BJ (cell line): ENCODE measurements around the gene INHBA. TPM values are rescaled to one million over a fixed set of nuclear protein-coding genes. Genes with fewer than 3 reads are reported as not detected.

ENCODE experiments used
- CTCF ChIA-PET: fragments of 350-600 bp; formaldehyde crosslinking; extraction: SDS; loops from one replicate; lab custom pipeline; 2021; ENCODE audit warnings: antibody characterized with exemption, inconsistent platforms; lab: Yijun Ruan, JAX
- POLR2A ChIA-PET: fragments of 300-600 bp; sonication (Branson Sonifier 250); formaldehyde crosslinking; extraction: SDS; loops from one replicate; lab custom pipeline; 2021; ENCODE audit warnings: antibody characterized with exemption; lab: Charles Lee
- DNase-seq: peaks from one replicate; pipeline ENCODE4 v3.0.0-alpha.2; 2011; ENCODE audit warnings: low read depth
- H3K27me3 ChIP-seq: 2 replicates; pipeline ENCODE4 v1.6.0; 2011; ENCODE audit warnings: low read length; ENCODE audit not compliant: control insufficient read depth, insufficient read depth
- H3K36me3 ChIP-seq: 2 replicates; pipeline ENCODE4 v1.5.1; 2011; ENCODE audit warnings: low read length; ENCODE audit not compliant: control insufficient read depth, insufficient read depth
- H3K4me3 ChIP-seq: 2 replicates; pipeline ENCODE4 v1.5.1; 2011; ENCODE audit warnings: low read depth, mild to moderate bottlenecking, control low read depth, low read length
- CTCF ChIP-seq: IDR thresholded peaks from 2 replicates; pipeline ENCODE4 v1.5.1; 2011; ENCODE audit warnings: low read depth, mild to moderate bottlenecking, control low read depth, inconsistent platforms, low read length, moderate library complexity; ENCODE audit not compliant: insufficient read depth
- polyA plus RNA-seq: library from polyadenylated mRNA; depleted of rRNA; stranded (reverse); fragments of >200 nt; gene quantifications from 2 replicates; pipeline ENCODE4 v1.2.3, GENCODE V29; 2011

INHBA gene
- polyA plus RNA-seq, 1 experiment: 33.4 TPM

DNA sequence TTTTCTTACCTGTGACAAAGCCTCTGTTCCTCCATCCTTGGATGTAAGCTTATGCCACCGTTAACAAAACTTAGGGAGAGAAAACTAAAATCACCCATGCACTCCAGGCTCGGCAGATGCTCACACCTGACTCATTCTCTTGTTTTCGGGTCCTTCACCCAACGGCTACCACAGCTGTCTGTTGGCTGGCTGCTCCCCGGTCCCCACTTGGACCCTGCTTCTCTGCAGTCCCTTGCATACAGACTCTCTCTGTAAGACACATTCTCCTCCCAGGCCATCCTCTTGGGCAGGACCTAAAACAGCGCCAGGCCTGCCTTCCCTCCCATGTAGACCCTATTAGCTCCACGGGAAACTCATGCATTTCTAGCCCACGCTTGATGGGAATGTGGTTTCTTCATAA is 12.1 kb upstream of the INHBA start:
- POLR2A ChIA-PET: no interaction called here
- CTCF ChIA-PET: interaction anchor here (0.9 kb wide), 1 partner anchor 1441 kb away, joined by 3 read pairs; no protein-coding TSS in a partner anchor
- no peak overlapping the region for H3K4me3 ChIP-seq
- no peaks in the 10 kb centered on the region; the same call in 1 of the 2 replicates for H3K27me3 ChIP-seq
- H3K36me3 ChIP-seq: no peaks in the 10 kb centered on the region
- no peak for TF ChIP-seq CTCF
- no peak for DNase-seq

GRCh38 chr7:41711283-41712064 is 8.6 kb upstream of the INHBA start:
- Histone ChIP-seq H3K4me3 (no peak overlapping the region), H3K36me3 (no peaks in the 10 kb centered on the region), H3K27me3 (no peaks in the 10 kb centered on the region)
- CTCF ChIA-PET: interaction anchor here (0.9 to 1.7 kb wide), 4 partner anchors 229 to 709 kb away, joined by 3 read pairs; no protein-coding TSS in a partner anchor
- DNase-seq: no peak
- peak; percentile 39 for TF ChIP-seq CTCF
- POLR2A ChIA-PET: interaction anchor here (0.6 kb wide), 1 partner anchor 264 kb away, joined by 3 read pairs; no protein-coding TSS in a partner anchor

DNA sequence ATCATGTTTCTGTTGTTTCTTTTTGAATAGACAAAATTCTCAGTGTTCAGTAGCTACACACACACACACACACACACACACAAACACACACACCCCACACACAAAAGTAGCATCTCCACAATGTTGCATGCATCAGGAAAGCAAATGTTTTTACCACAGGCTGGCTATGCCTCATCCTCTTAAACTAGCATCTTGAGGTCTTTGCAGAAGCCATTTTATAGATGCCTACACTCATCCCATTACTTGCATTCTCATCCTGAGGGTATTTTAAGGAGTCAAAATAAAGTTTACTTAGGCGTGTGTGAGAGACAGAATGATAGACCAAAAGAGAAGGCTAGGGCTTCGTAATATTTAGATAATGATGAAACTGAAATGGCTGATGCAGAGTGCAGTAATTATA is 7.9 kb upstream of the INHBA start:
- DNase-seq: no peak
- ChIA-PET POLR2A (interaction anchor here (0.6 kb wide), 1 partner anchor 263 kb away, joined by 3 read pairs; no protein-coding TSS in a partner anchor), CTCF (interaction anchor here (0.6 to 1.7 kb wide), 5 partner anchors 230 to 1478 kb away, joined by 3 read pairs; no protein-coding TSS in a partner anchor)
- no peak overlapping the region for H3K4me3 ChIP-seq
- TF ChIP-seq CTCF: no peak
- no peaks in the 10 kb centered on the region for H3K36me3 ChIP-seq
- no peaks in the 10 kb centered on the region for H3K27me3 ChIP-seq

DNA sequence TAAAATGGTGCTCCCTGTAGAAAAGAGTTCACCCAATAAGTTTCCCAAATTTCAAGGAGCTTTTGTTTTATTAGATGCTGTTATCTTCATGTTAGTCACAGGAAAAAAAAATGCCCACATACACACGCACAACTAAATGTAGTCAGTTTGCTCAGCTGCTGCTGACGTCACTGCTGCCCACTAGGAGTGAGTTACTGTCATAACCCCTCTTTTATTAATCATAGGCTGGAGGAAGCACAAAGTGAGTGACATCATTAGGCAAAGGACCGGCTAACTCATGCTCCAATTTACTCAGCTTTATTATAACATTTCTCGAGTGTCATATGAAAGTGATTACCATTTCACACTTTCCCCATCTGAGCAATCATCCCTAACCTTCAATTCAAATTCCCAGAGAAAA is 6.7 kb upstream of the INHBA start:
- ChIA-PET CTCF (interaction anchor here (0.8 to 1.3 kb wide), 3 partner anchors 23 to 1477 kb away, joined by 3 to 4 read pairs (median 3); no protein-coding TSS in a partner anchor), POLR2A (no interaction called here)
- Histone ChIP-seq H3K4me3 (no peak overlapping the region), H3K27me3 (no peaks in the 10 kb centered on the region), H3K36me3 (no peaks in the 10 kb centered on the region)
- no peak for TF ChIP-seq CTCF
- peak; percentile 71 for DNase-seq

DNA sequence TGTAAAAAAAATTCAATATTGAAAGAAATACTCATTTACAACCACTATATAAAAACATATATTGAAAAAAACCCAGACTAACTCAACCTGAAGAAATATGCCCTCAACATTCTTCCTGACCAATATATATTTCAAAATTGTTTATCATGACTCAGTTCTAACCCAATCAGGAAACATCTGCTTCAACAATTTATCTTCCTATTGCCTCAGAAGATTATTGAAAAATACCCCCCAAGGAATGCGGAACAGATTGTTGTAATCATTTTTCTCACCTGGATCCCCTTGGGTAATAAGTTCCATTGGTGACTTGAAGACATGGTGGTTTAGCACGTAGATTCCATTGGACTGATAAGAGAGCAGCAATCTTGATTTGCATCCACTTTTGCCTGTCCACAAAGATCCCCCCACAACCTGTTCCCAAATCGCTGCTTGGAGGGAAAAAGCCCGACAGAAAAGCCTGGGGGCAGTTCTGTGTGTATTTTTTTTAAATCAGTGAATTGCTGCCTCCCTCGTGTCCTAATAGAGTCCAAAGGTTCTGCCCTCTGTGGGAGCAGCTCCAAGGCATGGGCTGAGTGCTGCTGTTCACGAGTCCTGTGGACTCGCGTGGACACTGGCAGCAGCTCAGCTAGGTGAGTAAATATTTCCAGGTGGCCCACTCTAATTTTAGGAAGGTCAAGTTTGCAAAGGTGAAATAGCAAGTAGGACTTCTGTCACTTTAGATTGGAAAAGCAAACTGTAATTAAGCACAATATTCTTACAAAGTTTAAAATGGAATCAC is 5.9 kb upstream of the INHBA start:
- no peaks in the 10 kb centered on the region for H3K36me3 ChIP-seq
- no peak for TF ChIP-seq CTCF
- POLR2A ChIA-PET: no interaction called here
- DNase-seq: no peak
- CTCF ChIA-PET: interaction anchor here (0.8 to 1.3 kb wide), 2 partner anchors 24 to 178 kb away, joined by 3 to 4 read pairs; no protein-coding TSS in a partner anchor
- H3K27me3 ChIP-seq: no peaks in the 10 kb centered on the region
- H3K4me3 ChIP-seq: no peak overlapping the region
